Activated naive CD4-positive, alpha-beta T cell treated with anti-CD3 and anti-CD28 coated beads, Interleukin-2, amount 50 U/mL, for 72 hours (primary cell): ENCODE measurements around the gene ITIH3. TPM values are rescaled to one million over a fixed set of nuclear protein-coding genes. Genes with fewer than 3 reads are reported as not detected.

ENCODE experiments used
- ATAC-seq, 2 donors: fragments of 150-1000 bp; cut with Tn5 transposase; 2 replicates each; pipeline ENCODE4 v1.10.0; 2021; ENCODE audit warnings: mild to moderate bottlenecking in 2 of 2, moderate library complexity in 2 of 2
- DNase-seq, 2 donors: peaks; one replicate each; pipeline ENCODE4 v3.0.0; 2021 to 2022; ENCODE audit warnings: low spot score in 2 of 2
- H3K27ac Mint-ChIP-seq, 2 donors: one replicate each; pipeline ENCODE4 v1.8.0; 2022; ENCODE audit warnings: mild to moderate bottlenecking in 2 of 2, mixed read lengths in 2 of 2
- H3K36me3 Mint-ChIP-seq, 2 donors: one replicate each; pipeline ENCODE4 v1.8.0; 2022; ENCODE audit warnings: mixed read lengths in 2 of 2
- H3K9me3 Mint-ChIP-seq, 2 donors: one replicate each; pipeline ENCODE4 v1.8.0; 2022; ENCODE audit warnings: mixed read lengths in 2 of 2
- total RNA-seq, 2 donors: library from RNA; stranded (reverse); gene quantifications; one replicate each; pipeline ENCODE4 v1.2.3, GENCODE V29; 2022

Gene ITIH3
- total RNA-seq, 2 donors from 2014 or later, result not detected

GRCh38 chr3:52843108-52843865 lies 48.7 kb downstream of the ITIH3 start:
- DNase-seq (no peak), ATAC-seq (no peak)
- Mint-ChIP-seq H3K36me3 (peaks cover 0 to 6% of the 10 kb centered on the region in 2 donors), H3K9me3 (no peaks in the 10 kb centered on the region), H3K27ac (no peak overlapping the region)

- Mint-ChIP-seq H3K27ac (no peak overlapping the region), H3K9me3 (no peaks in the 10 kb centered on the region), H3K36me3 (peaks cover 0 to 6% of the 10 kb centered on the region in 2 donors)
- ATAC-seq (no peak), DNase-seq (no peak)
Observed at GRCh38 chr3:52843881-52844280, 49.3 kb downstream of the ITIH3 start.

GRCh38 chr3:52844290-52844975 lies 49.8 kb downstream of the ITIH3 start:
- no peak for ATAC-seq
- H3K27ac Mint-ChIP-seq, result no peak overlapping the region

GRCh38 chr3:52845157-52845556 lies 50.6 kb downstream of the ITIH3 start:
- DNase-seq (no peak), ATAC-seq (no peak)
- no peak overlapping the region for H3K27ac Mint-ChIP-seq
- H3K36me3 Mint-ChIP-seq, result peaks cover 0 to 6% of the 10 kb centered on the region in 2 donors
- no peaks in the 10 kb centered on the region for H3K9me3 Mint-ChIP-seq

More at GRCh38 chr3:52844290-52844975, 49.8 kb downstream of the ITIH3 start:
- no peaks in the 10 kb centered on the region for H3K9me3 Mint-ChIP-seq
- H3K36me3 Mint-ChIP-seq, result peaks cover 0 to 6% of the 10 kb centered on the region in 2 donors
- DNase-seq, result no peak

GRCh38 chr3:52845691-52846431 lies 51.3 kb downstream of the ITIH3 start:
- DNase-seq (peak in 1 of 2 donors; percentile 44), ATAC-seq (no peak)
- Mint-ChIP-seq H3K36me3 (peaks cover 0 to 6% of the 10 kb centered on the region in 2 donors), H3K9me3 (no peaks in the 10 kb centered on the region), H3K27ac (no peak overlapping the region)

- DNase-seq (no peak), ATAC-seq (no peak)
- Mint-ChIP-seq H3K9me3 (no peaks in the 10 kb centered on the region), H3K27ac (peak overlapping the region in 1 of 2 donors; percentile 29), H3K36me3 (peaks cover 0 to 6% of the 10 kb centered on the region in 2 donors)
Observed at GRCh38 chr3:52846432-52846965, 51.9 kb downstream of the ITIH3 start.

GRCh38 chr3:52847241-52847640 lies 52.6 kb downstream of the ITIH3 start:
- ATAC-seq, result no peak
- Mint-ChIP-seq H3K9me3 (no peaks in the 10 kb centered on the region), H3K36me3 (no peaks in the 10 kb centered on the region), H3K27ac (peak overlapping the region; percentile 42 to 68)
- DNase-seq, result no peak

GRCh38 chr3:52847726-52848125 lies 53.1 kb downstream of the ITIH3 start:
- no peaks in the 10 kb centered on the region for H3K36me3 Mint-ChIP-seq
- no peaks in the 10 kb centered on the region for H3K9me3 Mint-ChIP-seq
- ATAC-seq, result no peak
- DNase-seq, result no peak
- peak overlapping the region; percentile 42 to 68 for H3K27ac Mint-ChIP-seq

GRCh38 chr3:52848617-52849016 lies 54.0 kb downstream of the ITIH3 start:
- DNase-seq, result no peak
- H3K27ac Mint-ChIP-seq, result peak overlapping the region in 1 of 2 donors; percentile 53
- no peaks in the 10 kb centered on the region for H3K36me3 Mint-ChIP-seq
- ATAC-seq, result no peak
- no peaks in the 10 kb centered on the region for H3K9me3 Mint-ChIP-seq

- no peak for DNase-seq
- H3K36me3 Mint-ChIP-seq, result no peaks in the 10 kb centered on the region
- H3K27ac Mint-ChIP-seq, result peak overlapping the region in 1 of 2 donors; percentile 55
- no peaks in the 10 kb centered on the region for H3K9me3 Mint-ChIP-seq
- ATAC-seq, result no peak
Observed at GRCh38 chr3:52849656-52850055, 55.1 kb downstream of the ITIH3 start.

GRCh38 chr3:52851348-52851747 lies 56.8 kb downstream of the ITIH3 start:
- ATAC-seq (peak; percentile 67 to 83), DNase-seq (peak in 1 of 2 donors; percentile 36)
- Mint-ChIP-seq H3K36me3 (no peaks in the 10 kb centered on the region), H3K9me3 (no peaks in the 10 kb centered on the region), H3K27ac (peak overlapping the region in 1 of 2 donors; percentile 2)

- H3K27ac Mint-ChIP-seq, result peak overlapping the region in 1 of 2 donors; percentile 70
Observed at GRCh38 chr3:52852419-52852818, 57.8 kb downstream of the ITIH3 start.

GRCh38 chr3:52854013-52854412 lies 59.4 kb downstream of the ITIH3 start:
- no peaks in the 10 kb centered on the region for H3K9me3 Mint-ChIP-seq
- ATAC-seq (no peak), DNase-seq (no peak)
- no peaks in the 10 kb centered on the region for H3K36me3 Mint-ChIP-seq
- H3K27ac Mint-ChIP-seq, result no peak overlapping the region

More at GRCh38 chr3:52852419-52852818, 57.8 kb downstream of the ITIH3 start:
- DNase-seq (no peak), ATAC-seq (no peak)
- Mint-ChIP-seq H3K36me3 (no peaks in the 10 kb centered on the region), H3K9me3 (no peaks in the 10 kb centered on the region)

- H3K27ac Mint-ChIP-seq, result no peak overlapping the region
- DNase-seq (no peak), ATAC-seq (no peak)
- H3K9me3 Mint-ChIP-seq, result no peaks in the 10 kb centered on the region
- H3K36me3 Mint-ChIP-seq, result no peaks in the 10 kb centered on the region
Observed at GRCh38 chr3:52856666-52857065, 62.1 kb downstream of the ITIH3 start.

GRCh38 chr3:52857133-52857532 lies 62.5 kb downstream of the ITIH3 start:
- Mint-ChIP-seq H3K9me3 (no peaks in the 10 kb centered on the region), H3K36me3 (no peaks in the 10 kb centered on the region), H3K27ac (no peak overlapping the region)
- ATAC-seq (no peak), DNase-seq (no peak)

GRCh38 chr3:52857864-52858263 lies 63.3 kb downstream of the ITIH3 start:
- peaks cover 0 to 5% of the 10 kb centered on the region in 2 donors for H3K9me3 Mint-ChIP-seq
- ATAC-seq (no peak), DNase-seq (no peak)
- H3K27ac Mint-ChIP-seq, result no peak overlapping the region
- peaks cover 0 to 5% of the 10 kb centered on the region in 2 donors for H3K36me3 Mint-ChIP-seq
